SK-N-SH treated with all-trans-retinoic acid at 6 μM for 48 hours (cell line): ENCODE measurements around the gene NADK.
"Not testable (repeated sequence)": the region's sequence is repeated elsewhere in the genome, so short reads cannot be mapped to it uniquely, and the experiment has no call there.

Experiments
- ARNTL ChIP-seq: fragments of 450-650 bp; formaldehyde crosslinking; IDR thresholded peaks from 2 replicates; pipeline ENCODE4 v1.5.0; 2020; ENCODE audit warnings: low read depth, mild to moderate bottlenecking, moderate library complexity, borderline replicate concordance
- CSDC2 ChIP-seq: fragments of 250-450 bp; sonication (Bioruptor Pico); IDR thresholded peaks from 2 replicates; pipeline ENCODE4 v1.5.0; 2020; ENCODE audit warnings: mild to moderate bottlenecking, moderate library complexity
- CSRNP3 ChIP-seq: fragments of 250-450 bp; sonication (Bioruptor Pico); IDR thresholded peaks from 2 replicates; pipeline ENCODE4 v1.5.1; 2021; ENCODE audit warnings: mild to moderate bottlenecking, moderate library complexity
- ESRRG ChIP-seq: fragments of 250-450 bp; sonication (Bioruptor Pico); IDR thresholded peaks from 2 replicates; pipeline ENCODE4 v1.6.1; 2021; ENCODE audit warnings: mild to moderate bottlenecking
- OSR1 ChIP-seq: fragments of 250-450 bp; sonication (Bioruptor Pico); IDR thresholded peaks from 2 replicates; pipeline ENCODE4 v1.8.0; 2022; ENCODE audit warnings: moderate library complexity, mild to moderate bottlenecking, inconsistent platforms
- TCF4 ChIP-seq: fragments of 250-450 bp; sonication (Bioruptor Pico); IDR thresholded peaks from 2 replicates; pipeline ENCODE4 v1.8.0; 2021; ENCODE audit warnings: mild to moderate bottlenecking, moderate library complexity, borderline replicate concordance
- TSHZ2 ChIP-seq: fragments of 250-450 bp; sonication (Bioruptor Pico); IDR thresholded peaks from 2 replicates; pipeline ENCODE4 v1.5.0; 2020; ENCODE audit warnings: mild to moderate bottlenecking, moderate library complexity
- ZFP3 ChIP-seq: fragments of 250-450 bp; sonication (Bioruptor Pico); IDR thresholded peaks from 2 replicates; pipeline ENCODE4 v1.5.0; 2020; ENCODE audit warnings: mild to moderate bottlenecking, moderate library complexity
- ZFP30 ChIP-seq: fragments of 450-650 bp; formaldehyde crosslinking; IDR thresholded peaks from 2 replicates; pipeline ENCODE4 v1.5.0; 2022; ENCODE audit warnings: mild to moderate bottlenecking, moderate library complexity
- ZNF70 ChIP-seq: fragments of 450-650 bp; formaldehyde crosslinking; IDR thresholded peaks from 2 replicates; pipeline ENCODE4 v1.5.0; 2020; ENCODE audit warnings: mild to moderate bottlenecking, moderate library complexity
- ZNF8 ChIP-seq: fragments of 450-650 bp; formaldehyde crosslinking; IDR thresholded peaks from 2 replicates; pipeline ENCODE4 v1.5.0; 2020; ENCODE audit warnings: mild to moderate bottlenecking, moderate library complexity

GRCh38 chr1:1737675-1738590 is 40.3 kb downstream of the NADK start:
- TF ChIP-seq TCF4, ESRRG, ZNF8, ZFP30, TSHZ2, ZNF70, OSR1, ARNTL, CSRNP3, CSDC2, ZFP3 (CRISPR knock-in tag): not testable (repeated sequence)
